ENCODE results near the gene PRKN.

DNA sequence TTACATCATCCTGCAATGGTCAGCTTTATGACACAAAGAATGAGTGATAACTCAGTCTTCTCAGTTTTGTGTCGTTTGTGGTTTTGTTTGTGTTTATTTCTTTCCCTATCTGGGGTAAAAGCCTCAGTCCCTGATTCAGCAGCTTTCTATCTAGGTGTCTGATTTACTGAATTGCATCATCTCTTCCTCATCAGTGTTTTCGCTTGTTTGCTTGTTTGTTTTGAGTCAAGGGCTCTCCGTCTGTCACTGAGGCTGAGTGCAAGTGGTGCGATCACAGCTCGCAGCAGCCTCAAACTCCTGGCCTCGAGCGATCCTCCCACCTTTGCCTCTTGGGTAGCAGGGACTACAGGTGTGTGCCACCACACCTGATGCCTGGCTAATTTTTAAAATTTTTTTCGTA lies 548.9 kb downstream of the PRKN start:
- TF ChIP-seq, protein P1, sequence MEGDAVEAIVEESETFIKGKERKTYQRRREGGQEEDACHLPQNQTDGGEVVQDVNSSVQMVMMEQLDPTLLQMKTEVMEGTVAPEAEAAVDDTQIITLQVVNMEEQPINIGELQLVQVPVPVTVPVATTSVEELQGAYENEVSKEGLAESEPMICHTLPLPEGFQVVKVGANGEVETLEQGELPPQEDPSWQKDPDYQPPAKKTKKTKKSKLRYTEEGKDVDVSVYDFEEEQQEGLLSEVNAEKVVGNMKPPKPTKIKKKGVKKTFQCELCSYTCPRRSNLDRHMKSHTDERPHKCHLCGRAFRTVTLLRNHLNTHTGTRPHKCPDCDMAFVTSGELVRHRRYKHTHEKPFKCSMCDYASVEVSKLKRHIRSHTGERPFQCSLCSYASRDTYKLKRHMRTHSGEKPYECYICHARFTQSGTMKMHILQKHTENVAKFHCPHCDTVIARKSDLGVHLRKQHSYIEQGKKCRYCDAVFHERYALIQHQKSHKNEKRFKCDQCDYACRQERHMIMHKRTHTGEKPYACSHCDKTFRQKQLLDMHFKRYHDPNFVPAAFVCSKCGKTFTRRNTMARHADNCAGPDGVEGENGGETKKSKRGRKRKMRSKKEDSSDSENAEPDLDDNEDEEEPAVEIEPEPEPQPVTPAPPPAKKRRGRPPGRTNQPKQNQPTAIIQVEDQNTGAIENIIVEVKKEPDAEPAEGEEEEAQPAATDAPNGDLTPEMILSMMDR (IDR thresholded peaks at IDR 0.05; ENCODE audit: low read depth, low read length): no peak
- TF ChIP-seq MYC (IDR thresholded peaks at IDR 0.05; ENCODE audit: low read depth, low read length) (no peak), POLR2A (IDR thresholded peaks at IDR 0.05; ENCODE audit: extremely low read depth, insufficient read length) (no peak)
- TF ChIP-seq, protein P2, sequence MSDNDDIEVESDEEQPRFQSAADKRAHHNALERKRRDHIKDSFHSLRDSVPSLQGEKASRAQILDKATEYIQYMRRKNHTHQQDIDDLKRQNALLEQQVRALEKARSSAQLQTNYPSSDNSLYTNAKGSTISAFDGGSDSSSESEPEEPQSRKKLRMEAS (IDR thresholded peaks at IDR 0.05; ENCODE audit: low read depth, low read length): no peak
